Activated T-cell treated with anti-CD3 and anti-CD28 coated beads, Interleukin-2, amount 50 U/mL, for 4 hours (primary cell): Measurements from ENCODE around the gene CCDC187. TPM values are rescaled to one million over a fixed set of nuclear protein-coding genes. Genes with fewer than 3 reads are reported as not detected.
"Not testable (repeated sequence)": the region's sequence is repeated elsewhere in the genome, so short reads cannot be mapped to it uniquely, and the experiment has no call there.

ENCODE experiments used
- ATAC-seq, 2 donors: fragments of 200-7000 bp; cut with Tn5 transposase; one replicate each; pipeline ENCODE4 v1.10.0; 2021
- DNase-seq: peaks from one replicate; pipeline ENCODE4 v3.0.0-alpha.2; 2020
- H3K27me3 Mint-ChIP-seq: one replicate; pipeline ENCODE4 v1.8.0; 2021; ENCODE audit warnings: low read depth, mixed read lengths
- H3K36me3 Mint-ChIP-seq: one replicate; pipeline ENCODE4 v1.8.0; 2022; ENCODE audit warnings: mixed read lengths; ENCODE audit not compliant: insufficient read depth
- H3K4me1 Mint-ChIP-seq: one replicate; pipeline ENCODE4 v1.8.0; 2021; ENCODE audit warnings: low read depth, mixed read lengths
- H3K4me3 Mint-ChIP-seq: one replicate; pipeline ENCODE4 v1.8.0; 2021; ENCODE audit warnings: mild to moderate bottlenecking, moderate library complexity, mixed read lengths
- H3K9me3 Mint-ChIP-seq: one replicate; pipeline ENCODE4 v1.8.0; 2021; ENCODE audit warnings: mixed read lengths
- total RNA-seq, 3 donors: library from RNA; stranded (reverse); gene quantifications; one replicate each; pipeline ENCODE4 v1.2.1, GENCODE V29; 2021

Gene CCDC187
- total RNA-seq, 3 donors from 2014 or later, result 0.11 TPM; not detected in 2

DNA sequence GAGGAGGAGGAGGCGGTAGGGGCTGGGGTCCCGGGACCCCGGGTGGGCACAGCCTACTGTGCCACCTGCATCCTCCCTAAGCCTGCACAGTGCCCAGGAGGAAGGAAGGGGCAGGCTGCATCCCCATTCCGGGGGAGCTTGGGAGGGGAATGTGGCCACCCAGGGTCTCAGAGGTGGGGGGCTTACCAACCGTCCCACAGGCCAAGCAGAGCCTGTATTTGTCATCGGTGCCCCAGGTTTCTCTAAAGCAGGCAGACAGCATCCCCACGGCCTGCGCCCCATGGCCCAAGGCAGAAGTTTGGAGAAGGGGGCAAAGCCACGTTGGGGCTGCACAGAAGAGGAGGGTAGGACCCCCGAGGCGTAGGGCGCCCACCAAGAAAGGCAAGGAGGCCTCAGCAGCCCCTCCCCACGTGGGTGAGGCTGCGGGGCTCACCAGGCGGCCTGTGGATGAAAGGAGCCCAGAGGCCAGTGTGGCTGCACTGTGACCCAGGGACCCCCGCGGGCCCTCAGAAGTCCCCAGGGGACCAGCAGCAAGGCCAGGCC, 22.9 kb upstream of the CCDC187 start:
- Mint-ChIP-seq H3K9me3 (no peaks in the 10 kb centered on the region), H3K4me3 (peak overlapping the region; percentile 74), H3K36me3 (no peaks in the 10 kb centered on the region), H3K27me3 (peaks cover 2% of the 10 kb centered on the region), H3K4me1 (peaks cover 7% of the 10 kb centered on the region)
- DNase-seq, result no peak
- no peak for ATAC-seq

GRCh38 chr9:136326061-136326760, 22.3 kb upstream of the CCDC187 start:
- Mint-ChIP-seq H3K4me1 (peaks cover 7% of the 10 kb centered on the region), H3K36me3 (no peaks in the 10 kb centered on the region), H3K4me3 (no peak overlapping the region), H3K9me3 (no peaks in the 10 kb centered on the region), H3K27me3 (peaks cover 2% of the 10 kb centered on the region)
- ATAC-seq, result no peak
- no peak for DNase-seq

GRCh38 chr9:136325358-136325757, 21.5 kb upstream of the CCDC187 start:
- ATAC-seq (no peak), DNase-seq (no peak)
- H3K4me3 Mint-ChIP-seq, result no peak overlapping the region
- peaks cover 2% of the 10 kb centered on the region for H3K27me3 Mint-ChIP-seq
- H3K4me1 Mint-ChIP-seq, result peaks cover 7% of the 10 kb centered on the region
- no peaks in the 10 kb centered on the region for H3K36me3 Mint-ChIP-seq
- H3K9me3 Mint-ChIP-seq, result no peaks in the 10 kb centered on the region

DNA sequence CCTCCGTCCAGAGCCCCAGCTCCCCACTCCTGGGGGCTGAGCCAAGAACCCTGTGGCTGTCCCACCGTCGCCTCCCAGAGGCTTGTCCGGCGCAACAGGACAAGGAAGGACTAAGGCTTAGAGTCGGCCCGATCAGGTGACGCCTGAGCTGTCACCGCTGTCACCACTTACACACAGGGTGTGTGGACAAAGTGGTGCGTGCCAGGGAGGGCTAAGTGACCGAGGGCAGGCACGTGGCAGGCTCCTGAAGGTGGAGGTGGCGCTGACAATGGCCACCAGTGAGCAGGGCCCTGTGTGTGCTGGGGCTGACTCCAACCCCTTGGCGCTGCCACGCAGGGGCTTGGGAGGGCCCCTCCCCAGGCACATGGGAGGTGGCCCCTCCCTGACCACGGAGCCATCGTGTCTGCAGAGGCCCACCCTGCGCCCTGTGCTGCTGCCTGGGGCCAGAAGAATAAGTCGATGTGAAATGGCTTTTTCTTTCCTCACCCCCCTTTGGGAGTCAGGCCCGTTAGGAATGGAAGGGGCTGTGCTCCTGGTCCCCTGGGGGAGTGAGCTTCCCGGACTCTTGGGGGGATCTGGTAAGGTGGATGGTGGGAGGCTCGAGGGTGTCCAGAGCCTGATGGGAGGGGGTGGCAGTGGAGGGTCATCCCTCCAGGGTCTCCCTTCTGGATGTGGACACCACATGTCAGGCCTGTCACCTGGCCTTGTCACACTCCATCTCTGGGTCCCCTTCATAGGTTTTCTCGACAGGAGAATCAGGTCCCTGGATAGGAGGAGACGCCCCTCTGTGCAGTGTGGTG, 20.8 kb upstream of the CCDC187 start:
- H3K27me3 Mint-ChIP-seq, result peaks cover 2% of the 10 kb centered on the region
- DNase-seq (no peak), ATAC-seq (no peak)
- H3K9me3 Mint-ChIP-seq, result no peaks in the 10 kb centered on the region
- H3K4me3 Mint-ChIP-seq, result no peak overlapping the region
- no peaks in the 10 kb centered on the region for H3K36me3 Mint-ChIP-seq
- peaks cover 7% of the 10 kb centered on the region for H3K4me1 Mint-ChIP-seq

- Mint-ChIP-seq H3K27me3 (no peaks in the 10 kb centered on the region), H3K4me1 (peaks cover 4% of the 10 kb centered on the region), H3K9me3 (no peaks in the 10 kb centered on the region), H3K4me3 (no peak overlapping the region), H3K36me3 (no peaks in the 10 kb centered on the region)
- no peak for ATAC-seq
- no peak for DNase-seq
Measured at GRCh38 chr9:136323371-136323789, 19.5 kb upstream of the CCDC187 start.

GRCh38 chr9:136322756-136323330, 18.9 kb upstream of the CCDC187 start:
- Mint-ChIP-seq H3K36me3 (no peaks in the 10 kb centered on the region), H3K27me3 (no peaks in the 10 kb centered on the region), H3K9me3 (no peaks in the 10 kb centered on the region), H3K4me3 (no peak overlapping the region), H3K4me1 (peaks cover 4% of the 10 kb centered on the region)
- no peak for ATAC-seq
- no peak for DNase-seq

GRCh38 chr9:136321561-136321960, 17.7 kb upstream of the CCDC187 start:
- DNase-seq, result no peak
- H3K27me3 Mint-ChIP-seq, result no peaks in the 10 kb centered on the region
- no peaks in the 10 kb centered on the region for H3K36me3 Mint-ChIP-seq
- ATAC-seq, result no peak
- no peaks in the 10 kb centered on the region for H3K9me3 Mint-ChIP-seq
- peaks cover 2% of the 10 kb centered on the region for H3K4me1 Mint-ChIP-seq
- no peak overlapping the region for H3K4me3 Mint-ChIP-seq

DNA sequence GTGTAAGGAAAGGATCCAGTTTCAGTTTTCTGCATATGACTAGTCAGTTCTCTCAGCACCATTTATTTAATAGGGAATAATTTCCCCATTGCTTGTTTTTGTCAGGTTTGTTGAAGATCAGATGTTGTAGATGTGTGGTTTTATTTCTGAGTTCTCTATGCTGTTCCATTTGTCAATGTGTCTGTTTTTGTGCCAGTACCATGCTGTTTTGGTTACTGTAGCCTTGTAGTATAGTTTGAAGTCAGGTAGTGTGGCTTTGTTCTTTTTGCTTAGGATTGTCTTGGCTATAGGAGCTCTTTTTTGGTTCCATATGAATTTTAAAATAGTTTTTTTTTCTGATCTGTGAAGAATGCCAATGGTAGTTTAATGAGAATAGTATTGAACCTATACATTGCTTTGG, 17.1 kb upstream of the CCDC187 start:
- H3K27me3 Mint-ChIP-seq, H3K9me3 Mint-ChIP-seq, DNase-seq, H3K4me1 Mint-ChIP-seq, H3K4me3 Mint-ChIP-seq, ATAC-seq, H3K36me3 Mint-ChIP-seq: not testable (repeated sequence)

DNA sequence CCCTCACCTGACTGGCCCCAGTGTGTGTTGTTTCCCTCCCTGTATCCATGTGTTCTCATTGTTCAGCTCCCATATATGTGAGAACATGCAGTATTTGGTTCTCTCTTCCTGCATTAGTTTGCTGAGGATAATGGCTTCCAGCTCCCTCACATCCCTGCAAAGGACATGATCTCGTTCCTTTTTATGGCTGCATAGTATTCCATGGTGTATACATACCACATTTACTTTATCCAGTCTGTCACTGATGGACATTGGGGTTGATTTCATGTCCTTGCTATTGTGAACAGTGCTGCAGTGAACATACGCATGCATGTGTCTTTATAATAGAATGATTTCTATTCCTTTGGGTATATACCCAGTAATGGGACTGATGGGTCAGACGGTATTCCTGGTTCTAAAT, 16.1 kb upstream of the CCDC187 start:
- H3K36me3 Mint-ChIP-seq, H3K27me3 Mint-ChIP-seq, H3K4me3 Mint-ChIP-seq, DNase-seq, H3K9me3 Mint-ChIP-seq, H3K4me1 Mint-ChIP-seq, ATAC-seq: not testable (repeated sequence)

DNA sequence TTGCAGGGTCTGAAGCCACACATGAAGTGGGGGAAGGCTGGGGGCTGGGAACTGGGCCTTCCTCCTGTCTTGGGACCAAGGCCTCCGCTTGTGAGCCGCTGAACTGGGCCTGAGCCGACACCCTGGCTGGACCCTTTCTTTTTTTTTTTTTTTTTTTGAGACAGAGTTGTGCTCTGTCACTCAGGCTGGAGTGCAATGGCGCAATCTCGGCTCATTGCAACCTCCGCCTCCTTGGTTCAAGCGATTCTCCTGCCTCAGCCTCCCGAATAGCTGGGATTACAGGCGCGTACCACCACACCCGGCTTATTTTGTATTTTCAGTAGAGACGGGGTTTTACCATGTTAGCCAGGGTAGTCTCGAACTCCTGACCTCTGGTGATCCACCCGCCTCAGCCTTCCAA, 15.3 kb upstream of the CCDC187 start:
- H3K27me3 Mint-ChIP-seq, DNase-seq, H3K4me3 Mint-ChIP-seq, ATAC-seq, H3K9me3 Mint-ChIP-seq, H3K36me3 Mint-ChIP-seq, H3K4me1 Mint-ChIP-seq: not testable (repeated sequence)

DNA sequence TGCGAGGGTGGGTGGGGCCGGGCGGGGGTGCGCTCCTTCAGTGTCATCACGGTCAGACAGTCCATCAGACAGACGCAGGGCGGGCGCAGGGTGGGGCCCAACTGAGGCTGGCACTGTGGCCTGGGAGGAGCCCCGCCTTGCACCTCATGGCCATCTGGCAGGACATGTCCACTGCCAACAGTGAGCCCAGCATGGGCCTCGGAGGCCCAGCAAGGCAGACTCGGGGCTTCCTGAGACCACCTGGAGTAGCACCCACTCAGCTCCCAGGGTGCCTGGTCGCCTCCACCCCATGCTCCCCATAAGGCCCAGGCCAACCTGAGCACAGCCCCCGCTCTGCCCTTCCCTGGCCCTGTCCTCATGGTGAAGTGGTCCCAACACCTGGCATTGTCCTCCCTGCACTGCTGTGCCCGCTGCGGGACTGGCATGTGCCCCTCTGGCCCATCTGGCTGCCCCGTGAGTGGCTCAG, 14.9 kb upstream of the CCDC187 start:
- DNase-seq, result no peak
- no peaks in the 10 kb centered on the region for H3K36me3 Mint-ChIP-seq
- no peaks in the 10 kb centered on the region for H3K27me3 Mint-ChIP-seq
- H3K4me1 Mint-ChIP-seq, result peaks cover 2% of the 10 kb centered on the region
- ATAC-seq, result no peak
- H3K9me3 Mint-ChIP-seq, result peaks cover 5% of the 10 kb centered on the region
- H3K4me3 Mint-ChIP-seq, result no peak overlapping the region

- H3K36me3 Mint-ChIP-seq, result no peaks in the 10 kb centered on the region
- H3K9me3 Mint-ChIP-seq, result peaks cover 5% of the 10 kb centered on the region
- no peak for ATAC-seq
- no peaks in the 10 kb centered on the region for H3K27me3 Mint-ChIP-seq
- no peak for DNase-seq
- H3K4me3 Mint-ChIP-seq, result no peak overlapping the region
- peaks cover under 1% of the 10 kb centered on the region for H3K4me1 Mint-ChIP-seq
Measured at GRCh38 chr9:136318111-136318775, 14.3 kb upstream of the CCDC187 start.

DNA sequence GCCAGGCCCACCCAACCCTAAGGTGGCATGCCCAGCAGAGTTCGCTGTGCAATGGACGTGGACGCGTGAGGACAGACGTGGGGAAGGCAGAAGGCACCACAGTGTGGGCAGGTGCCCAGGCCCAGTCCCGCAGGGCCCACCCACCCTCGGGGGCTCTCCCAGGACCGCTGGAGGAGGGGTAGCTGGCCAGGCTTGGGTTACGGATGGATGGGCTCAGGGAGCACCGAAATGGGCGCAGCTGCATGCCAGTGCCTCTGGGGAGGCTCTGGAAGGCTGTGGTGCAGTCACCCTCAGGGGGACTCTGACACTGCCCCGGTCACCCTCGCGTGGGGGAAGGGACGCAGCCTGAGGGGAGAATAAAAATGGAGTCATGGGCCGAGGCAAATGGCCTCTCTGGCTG, 13.8 kb upstream of the CCDC187 start:
- H3K4me1 Mint-ChIP-seq, result no peaks in the 10 kb centered on the region
- no peak for DNase-seq
- no peaks in the 10 kb centered on the region for H3K27me3 Mint-ChIP-seq
- H3K4me3 Mint-ChIP-seq, result no peak overlapping the region
- no peak for ATAC-seq
- no peaks in the 10 kb centered on the region for H3K36me3 Mint-ChIP-seq
- H3K9me3 Mint-ChIP-seq, result peaks cover 5% of the 10 kb centered on the region
